Activated gamma-delta T cell (primary cell): ENCODE results near the gene SULT1A4.
"Not testable (repeated sequence)": the region's sequence is repeated elsewhere in the genome, so short reads cannot be mapped to it uniquely, and the experiment has no call there.

Source experiments
- DNase-seq: peaks from one replicate; lab custom pipeline; 2025; lab: John Stamatoyannopoulos, UW
- total RNA-seq, 2 donors: gene quantifications; one replicate each; lab custom pipeline; 2026; lab: John Stamatoyannopoulos, UW

SULT1A4 gene
- 0 reads per million in 2 donors for total RNA-seq

GRCh38 chr16:29459706-29460646 lies at the start of gene SULT1A4:
TSS of gene SULT1A4 (plus strand) at chr16:29459913. CDS start at chr16:29461386, 1,473 bp downstream.
- DNase-seq, result not testable (repeated sequence)

GRCh38 chr16:29423587-29423986 lies 36.1 kb upstream of the SULT1A4 start:
- DNase-seq, result not testable (repeated sequence)

- not testable (repeated sequence) for DNase-seq
Measured at GRCh38 chr16:29425390-29425789, 34.3 kb upstream of the SULT1A4 start.

- not testable (repeated sequence) for DNase-seq
Measured at GRCh38 chr16:29453754-29454153, 6.0 kb upstream of the SULT1A4 start.

- DNase-seq, result not testable (repeated sequence)
Measured at GRCh38 chr16:29454269-29454668, 5.4 kb upstream of the SULT1A4 start, which contains the start of the genes BOLA2 and SLX1B. TSS of gene BOLA2 (minus strand) at chr16:29454351. CDS start at chr16:29454253, 98 bp downstream. TSS of gene SLX1B (plus strand) at chr16:29454533.

- DNase-seq, result not testable (repeated sequence)
Measured at GRCh38 chr16:29454828-29455227, 4.9 kb upstream of the SULT1A4 start.

- not testable (repeated sequence) for DNase-seq
Measured at GRCh38 chr16:29457660-29458059, 2.1 kb upstream of the SULT1A4 start.

- DNase-seq, result not testable (repeated sequence)
Measured at GRCh38 chr16:29460647-29461030, 926 bp downstream of the SULT1A4 start.

- DNase-seq, result not testable (repeated sequence)
Measured at GRCh38 chr16:29465985-29466824, 6.5 kb downstream of the SULT1A4 start.

GRCh38 chr16:29466904-29467303 lies 7.2 kb downstream of the SULT1A4 start:
- not testable (repeated sequence) for DNase-seq

- DNase-seq, result not testable (repeated sequence)
Measured at GRCh38 chr16:29467654-29468366, 8.1 kb downstream of the SULT1A4 start.

- DNase-seq, result not testable (repeated sequence)
Measured at GRCh38 chr16:29469660-29470059, 9.9 kb downstream of the SULT1A4 start.

- not testable (repeated sequence) for DNase-seq
Measured at GRCh38 chr16:29472065-29472464, 12.4 kb downstream of the SULT1A4 start.

GRCh38 chr16:29482276-29482675 lies 22.6 kb downstream of the SULT1A4 start:
- not testable (repeated sequence) for DNase-seq

GRCh38 chr16:29506308-29506707 lies 46.6 kb downstream of the SULT1A4 start, which contains the start of gene NPIPB12:
TSS of gene NPIPB12 (minus strand) at chr16:29506408.
- DNase-seq, result not testable (repeated sequence)
